Upper lobe of left lung (tissue), 6 donors: Measurements from ENCODE around the gene STOX2. TPM values are rescaled to one million over a fixed set of nuclear protein-coding genes. Genes with fewer than 3 reads are reported as not detected.
A peak's percentile ranks its signal among the peaks of the same experiment; 100 is the strongest.

Experiments used
- ATAC-seq, 2 donors: fragments of 200-7000 bp; cut with Tn5 transposase; one replicate each; pipeline ENCODE4 v1.9.1; 2022; ENCODE audit warnings: mild to moderate bottlenecking in 2 of 2, moderate library complexity in 2 of 2; ENCODE audit not compliant: low FRiP score in 2 of 2
- DNase-seq, 2 donors: peaks; one replicate each; pipeline ENCODE4 v3.0.0-alpha.2; 2019 to 2020
- H3K27ac ChIP-seq, 4 donors: fragments of 200-600 bp; sonication (generic); one replicate each; pipeline ENCODE4 v1.5.1; 2016 to 2019
- H3K27me3 ChIP-seq, 4 donors: fragments of 200-600 bp; sonication (generic); one replicate each; pipeline ENCODE4 v1.5.1; 2017 to 2019
- H3K36me3 ChIP-seq, 4 donors: fragments of 200-600 bp; sonication (generic); one replicate each; pipeline ENCODE4 v1.5.1; 2016 to 2019
- H3K4me1 ChIP-seq, 4 donors: fragments of 200-600 bp; sonication (generic); one replicate each; pipeline ENCODE4 v1.5.1; 2018 to 2019
- H3K4me3 ChIP-seq, 4 donors: fragments of 200-600 bp; sonication (generic); one replicate each; pipeline ENCODE4 v1.5.1; 2017 to 2019; ENCODE audit warnings: mild to moderate bottlenecking in 2 of 4, moderate library complexity in 1 of 4
- H3K9me3 ChIP-seq, 4 donors: fragments of 200-600 bp; sonication (generic); one replicate each; pipeline ENCODE4 v1.5.1; 2018 to 2019
- CTCF ChIP-seq, 6 experiments: fragments of 450-650 bp in 4 of 6; fragments of 200-600 bp in 2 of 6; sonication (generic) in 2 of 6; IDR thresholded peaks; one replicate each; pipeline ENCODE4 v1.5.1; 2016 to 2019; ENCODE audit warnings: antibody characterized with exemption in 6 of 6
- EP300 ChIP-seq, 4 donors: sonication (generic); formaldehyde crosslinking; IDR thresholded peaks; one replicate each; pipeline ENCODE4 v1.5.1; 2017; ENCODE audit warnings: antibody characterized with exemption in 4 of 4, control low read depth in 2 of 4
- POLR2A ChIP-seq, 4 donors: fragments of 450-650 bp; IDR thresholded peaks; one replicate each; pipeline ENCODE4 v1.5.1; 2016 to 2017; ENCODE audit warnings: antibody characterized with exemption in 4 of 4, mild to moderate bottlenecking in 2 of 4
- POLR2AphosphoS5 ChIP-seq, 2 donors: sonication (generic); formaldehyde crosslinking; IDR thresholded peaks; one replicate each; pipeline ENCODE4 v1.5.1; 2017; ENCODE audit warnings: antibody characterized with exemption in 2 of 2
- WGBS, 2 donors: methylation state at CpG; one replicate each; pipeline ENCODE4 v1.1.5; 2017 to 2018; 5-methylcytosine and 5-hydroxymethylcytosine counted together
- total RNA-seq, 6 donors: library from RNA; depleted of rRNA in 4 of 6; stranded (reverse); fragments of >200 nt in 4 of 6; gene quantifications; one replicate each; pipeline versions ENCODE4 v1.1.0 to v1.2.1, GENCODE V29; 2016 to 2021
- donor health status: DM: no; HTN: no; CAD: no; lungs with moderate emphysema.
- donor health status: DM: no; HTN: yes; CAD: no; lungs with severe emphysema.

The STOX2 gene
- total RNA-seq, 6 donors from 2014 or later: 10.1 to 49.2 (median 24.1) TPM

GRCh38 chr4:183875251-183875825 is 29.8 kb upstream of the STOX2 start:
- Histone ChIP-seq H3K27me3 (no peaks in the 10 kb centered on the region), H3K36me3 (no peaks in the 10 kb centered on the region), H3K9me3 (no peaks in the 10 kb centered on the region), H3K4me3 (no peak overlapping the region), H3K4me1 (peaks cover 4 to 11% (median 9%) of the 10 kb centered on the region in 4 donors), H3K27ac (peak overlapping the region in 2 of 4 donors; percentile 67 to 70)
- TF ChIP-seq POLR2AphosphoS5 (IDR thresholded peaks at IDR 0.05) (no peak), POLR2A (IDR thresholded peaks at IDR 0.05) (no peak), EP300 (IDR thresholded peaks at IDR 0.05) (no peak), CTCF (IDR thresholded peaks at IDR 0.05) (no peak)
- ATAC-seq (no peak), DNase-seq (no peak)
- WGBS, 2 donors: 87 to 93% methylated on average over 10 of the region's 10 CpGs

GRCh38 chr4:183876268-183876934 is 28.7 kb upstream of the STOX2 start:
- Histone ChIP-seq H3K27ac (peak overlapping the region; percentile 53 to 70 (median 64)), H3K9me3 (no peaks in the 10 kb centered on the region), H3K4me1 (peaks cover 4 to 11% (median 9%) of the 10 kb centered on the region in 4 donors), H3K4me3 (peak overlapping the region in 3 of 4 donors; percentile 35 to 41 (median 40)), H3K36me3 (no peaks in the 10 kb centered on the region), H3K27me3 (no peaks in the 10 kb centered on the region)
- WGBS, 2 donors: 27 to 32% methylated on average over 14 to 18 of the region's 18 CpGs
- ATAC-seq (peak; percentile 84 to 94), DNase-seq (peak; percentile 68 to 90)
- TF ChIP-seq POLR2A (IDR thresholded peaks at IDR 0.05) (peak in 1 of 4 donors; percentile 29), CTCF (IDR thresholded peaks at IDR 0.05) (no peak), EP300 (IDR thresholded peaks at IDR 0.05) (peak in 1 of 4 donors; percentile 82), POLR2AphosphoS5 (IDR thresholded peaks at IDR 0.05) (peak; percentile 22 to 31)

- WGBS, 2 donors: 77 to 82% methylated on average over 4 of the region's 4 CpGs
- TF ChIP-seq CTCF (IDR thresholded peaks at IDR 0.05): no peak
- no peak for TF ChIP-seq EP300 (IDR thresholded peaks at IDR 0.05)
- DNase-seq (no peak), ATAC-seq (no peak)
- H3K4me1 ChIP-seq: peaks cover 4 to 11% (median 9%) of the 10 kb centered on the region in 4 donors
- no peak overlapping the region for H3K4me3 ChIP-seq
- no peaks in the 10 kb centered on the region for H3K36me3 ChIP-seq
- H3K27me3 ChIP-seq: no peaks in the 10 kb centered on the region
- no peak overlapping the region for H3K27ac ChIP-seq
- no peaks in the 10 kb centered on the region for H3K9me3 ChIP-seq
Measured at GRCh38 chr4:183878251-183878970, 26.7 kb upstream of the STOX2 start.

GRCh38 chr4:183885205-183885720 is 19.8 kb upstream of the STOX2 start:
- H3K27ac ChIP-seq: no peak overlapping the region
- peaks cover 0 to 12% (median 7%) of the 10 kb centered on the region in 4 donors for H3K4me1 ChIP-seq
- no peak for ATAC-seq
- H3K27me3 ChIP-seq: no peaks in the 10 kb centered on the region
- no peak overlapping the region for H3K4me3 ChIP-seq
- H3K9me3 ChIP-seq: no peaks in the 10 kb centered on the region
- TF ChIP-seq CTCF (IDR thresholded peaks at IDR 0.05): no peak
- no peak for DNase-seq
- H3K36me3 ChIP-seq: no peaks in the 10 kb centered on the region
- WGBS, 2 donors: 65 to 67% methylated on average over 7 of the region's 7 CpGs
